PC-3 (cell line): ENCODE results near the gene SLC38A11. TPM values are rescaled to one million over a fixed set of nuclear protein-coding genes. Genes with fewer than 3 reads are reported as not detected.

Experiments
- ATAC-seq: fragments of 200-7000 bp; cut with Tn5 transposase; 2 replicates; pipeline ENCODE4 v1.9.1; 2020; ENCODE audit warnings: mild to moderate bottlenecking, moderate library complexity
- BruUV-seq: library from RNA; stranded (reverse); fragments of 400-500 nt; replicated peaks from 2 replicates; lab custom pipeline; 2021; lab: Mats Ljungman, UMichigan
- CTCF ChIA-PET: fragments of 300-600 bp; sonication (Branson Sonifier 250); formaldehyde crosslinking; loops from one replicate; lab custom pipeline; 2022; ENCODE audit warnings: antibody characterized with exemption; lab: Charles Lee
- POLR2A ChIA-PET: fragments of 300-600 bp; sonication (Branson Sonifier 250); formaldehyde crosslinking; loops from one replicate; lab custom pipeline; 2022; ENCODE audit warnings: antibody characterized with exemption; ENCODE audit not compliant: unreplicated experiment; lab: Charles Lee
- DNase-seq: peaks from one replicate; pipeline ENCODE4 v3.0.0-alpha.2; 2015
- H2AFZ ChIP-seq: fragments of 300-600 bp; sonication (generic); 2 replicates; pipeline ENCODE4 v1.6.0; 2016; ENCODE audit warnings: antibody characterized with exemption, low read length
- H3F3A ChIP-seq: fragments of 300-600 bp; sonication (generic); one replicate; pipeline ENCODE4 v1.6.0; 2017; ENCODE audit warnings: antibody characterized with exemption, low read length, control low read depth, mild to moderate bottlenecking; ENCODE audit not compliant: unreplicated experiment
- H3K27ac ChIP-seq: fragments of 300-600 bp; sonication (generic); 2 replicates; pipeline ENCODE4 v1.5.1; 2016; ENCODE audit warnings: mild to moderate bottlenecking, low read length
- H3K27me3 ChIP-seq: fragments of 300-600 bp; sonication (generic); 2 replicates; pipeline ENCODE4 v1.6.1; 2016; ENCODE audit warnings: low read length, mixed read lengths
- H3K36me3 ChIP-seq: fragments of 300-600 bp; sonication (generic); 2 replicates; pipeline ENCODE4 v1.6.1; 2016; ENCODE audit warnings: low read depth, mixed run types, low read length, mixed read lengths
- H3K4me1 ChIP-seq: fragments of 300-600 bp; sonication (generic); 2 replicates; pipeline ENCODE4 v1.5.1; 2016; ENCODE audit warnings: low read length; ENCODE audit not compliant: insufficient read depth
- H3K4me2 ChIP-seq: fragments of 300-600 bp; sonication (generic); 2 replicates; pipeline ENCODE4 v1.6.0; 2016; ENCODE audit warnings: low read length
- H3K4me3 ChIP-seq: fragments of 300-600 bp; sonication (generic); 2 replicates; pipeline ENCODE4 v1.5.1; 2016; ENCODE audit warnings: mild to moderate bottlenecking, low read length, mixed read lengths
- H3K79me2 ChIP-seq: fragments of 300-600 bp; sonication (generic); 2 replicates; pipeline ENCODE4 v1.6.1; 2017; ENCODE audit warnings: low read length, mixed read lengths
- H3K9ac ChIP-seq: fragments of 300-600 bp; sonication (generic); 2 replicates; pipeline ENCODE4 v1.6.0; 2016; ENCODE audit warnings: mild to moderate bottlenecking, low read length
- H3K9me2 ChIP-seq: fragments of 300-600 bp; sonication (generic); replicated peaks from 2 replicates; pipeline ENCODE4 v1.6.1; 2016; ENCODE audit warnings: mixed run types, low read length, mixed read lengths
- H3K9me3 ChIP-seq: fragments of 300-600 bp; sonication (generic); 2 replicates; pipeline ENCODE4 v1.6.1; 2016; ENCODE audit warnings: low read length, mixed read lengths
- H4K20me1 ChIP-seq: fragments of 300-600 bp; sonication (generic); 2 replicates; pipeline ENCODE4 v1.6.1; 2016; ENCODE audit warnings: low read length, mixed read lengths
- CTCF ChIP-seq: fragments of 300-600 bp; sonication (generic); conservative IDR thresholded peaks from 2 replicates; pipeline ENCODE4 v1.5.1; 2017; ENCODE audit warnings: antibody characterized with exemption, low read depth, mild to moderate bottlenecking, low read length
- EZH2 ChIP-seq: fragments of 300-600 bp; sonication (generic); IDR thresholded peaks from one replicate; pipeline ENCODE4 v1.6.1; 2017; ENCODE audit warnings: antibody characterized with exemption, mild to moderate bottlenecking, low read length; ENCODE audit not compliant: unreplicated experiment
- EZH2phosphoT487 ChIP-seq: fragments of 300-600 bp; sonication (generic); IDR thresholded peaks from 2 replicates; pipeline ENCODE4 v1.6.1; 2018; ENCODE audit warnings: mild to moderate bottlenecking, antibody characterized with exemption, low read length, borderline replicate concordance
- intact Hi-C: fragments of 100-400 bp; cut with micrococcal nuclease; formaldehyde crosslinking; loops from 2 replicates; pipeline ENCODE4 v1.9.0; 2023
- total RNA-seq: library from RNA; depleted of rRNA; stranded (reverse); fragments of >200 nt; gene quantifications from 2 replicates; pipeline ENCODE4 v1.2.3, GENCODE V29; 2014

Gene SLC38A11
- total RNA-seq, 1 experiment from 2014 or later = 0.36 TPM

DNA sequence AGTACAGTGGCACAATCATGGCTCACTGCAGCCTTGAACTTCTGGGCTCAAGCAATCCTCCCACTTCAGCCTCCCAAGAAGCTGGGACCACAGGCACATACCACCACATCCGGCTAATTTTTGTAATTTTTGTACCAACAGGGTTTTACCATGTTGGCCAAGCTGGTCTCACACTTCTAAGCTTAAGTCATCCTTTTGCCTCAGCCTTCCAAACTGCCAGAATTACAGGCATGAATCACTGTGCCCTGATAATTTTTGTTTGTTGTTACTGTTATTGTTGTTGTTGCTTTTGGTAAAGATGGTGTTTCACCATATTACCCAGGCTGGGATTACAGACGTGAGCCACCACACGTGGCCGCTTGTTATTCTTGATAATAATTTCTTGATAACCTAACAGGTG is 103.2 kb downstream of the SLC38A11 start:
- Histone ChIP-seq H3K4me1 (no peaks in the 10 kb centered on the region), H3K36me3 (no peaks in the 10 kb centered on the region), H4K20me1 (no peaks in the 10 kb centered on the region), H3F3A (no peaks in the 10 kb centered on the region), H3K27me3 (peaks cover 12% of the 10 kb centered on the region; the same call in 1 of the 2 replicates), H3K4me2 (no peak overlapping the region), H3K4me3 (no peak overlapping the region), H3K9me2 (no peaks in the 10 kb centered on the region), H3K9ac (no peak overlapping the region), H2AFZ (no peak overlapping the region), H3K27ac (no peak overlapping the region), H3K79me2 (no peaks in the 10 kb centered on the region), H3K9me3 (no peaks in the 10 kb centered on the region)
- POLR2A ChIA-PET = no interaction called here
- BruUV-seq = no TSS peak
- ATAC-seq (no peak), DNase-seq (no peak)
- intact Hi-C loops = no loop called here
- no peak for TF ChIP-seq EZH2
- no peak for TF ChIP-seq CTCF
- no peak for TF ChIP-seq EZH2phosphoT487
- CTCF ChIA-PET = no interaction called here

DNA sequence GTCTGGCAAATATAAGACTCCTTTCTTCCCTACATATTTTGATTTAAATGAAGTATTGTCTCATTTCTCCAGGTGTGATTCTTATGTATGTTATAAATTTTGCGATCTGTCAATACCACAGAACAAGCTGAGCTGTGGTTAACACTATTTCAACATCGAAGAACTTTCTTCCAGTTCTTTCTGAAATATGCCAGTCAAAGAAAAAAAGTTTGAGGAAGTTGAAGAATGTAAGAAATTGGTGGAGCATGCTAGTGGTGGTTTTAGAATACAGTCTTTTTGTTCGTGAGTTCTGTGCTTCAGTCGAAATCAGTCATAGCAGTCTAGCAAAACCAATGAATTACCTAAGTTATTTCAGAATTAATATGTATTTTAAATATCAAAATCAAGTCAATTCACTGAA is 105.1 kb downstream of the SLC38A11 start:
- Histone ChIP-seq H3K4me2 (no peak overlapping the region), H3K9ac (no peak overlapping the region), H3K79me2 (no peaks in the 10 kb centered on the region), H3K27ac (no peak overlapping the region), H3K4me3 (no peak overlapping the region), H3K36me3 (no peaks in the 10 kb centered on the region), H3K9me2 (no peaks in the 10 kb centered on the region), H2AFZ (no peak overlapping the region), H3K4me1 (no peaks in the 10 kb centered on the region), H3F3A (no peaks in the 10 kb centered on the region), H3K9me3 (no peaks in the 10 kb centered on the region), H3K27me3 (peaks cover 12% of the 10 kb centered on the region; the same call in 1 of the 2 replicates), H4K20me1 (no peaks in the 10 kb centered on the region)
- intact Hi-C loops = no loop called here
- ATAC-seq = no peak
- no TSS peak for BruUV-seq
- TF ChIP-seq CTCF = no peak
- TF ChIP-seq EZH2 = no peak
- TF ChIP-seq EZH2phosphoT487 = no peak
- ChIA-PET POLR2A (interaction anchor here (0.6 kb wide), 1 partner anchor 18 kb away, joined by 3 read pairs; no protein-coding TSS in a partner anchor), CTCF (no interaction called here)
- no peak for DNase-seq

GRCh38 chr2:164849506-164849905 is 105.8 kb downstream of the SLC38A11 start:
- Histone ChIP-seq H4K20me1 (no peaks in the 10 kb centered on the region), H3F3A (no peaks in the 10 kb centered on the region), H3K4me1 (no peaks in the 10 kb centered on the region), H3K36me3 (no peaks in the 10 kb centered on the region), H3K27ac (no peak overlapping the region), H2AFZ (no peak overlapping the region), H3K9me2 (no peaks in the 10 kb centered on the region), H3K9ac (no peak overlapping the region), H3K79me2 (no peaks in the 10 kb centered on the region), H3K9me3 (no peaks in the 10 kb centered on the region), H3K27me3 (peaks cover 12% of the 10 kb centered on the region; the same call in 1 of the 2 replicates), H3K4me3 (no peak overlapping the region), H3K4me2 (no peak overlapping the region)
- POLR2A ChIA-PET = interaction anchor here (0.6 kb wide), 1 partner anchor 19 kb away, joined by 3 read pairs; no protein-coding TSS in a partner anchor
- intact Hi-C loops = no loop called here
- TF ChIP-seq EZH2phosphoT487 (no peak), EZH2 (no peak), CTCF (no peak)
- BruUV-seq = no TSS peak
- no peak for ATAC-seq
- no peak for DNase-seq
- CTCF ChIA-PET = no interaction called here
